DND-41 (cell line): ENCODE measurements around the gene NOXRED1.

Source experiments
- CTCF ChIP-seq: IDR thresholded peaks from 2 replicates; pipeline ENCODE4 v1.5.1; 2012; ENCODE audit warnings: borderline replicate concordance, low read length, moderate library complexity, mild to moderate bottlenecking; ENCODE audit not compliant: poor library complexity, severe bottlenecking; ENCODE audit errors: extremely low read depth
- EZH2 ChIP-seq: IDR thresholded peaks from 3 replicates; pipeline ENCODE4 v1.6.1; 2012; ENCODE audit warnings: borderline replicate concordance, low read depth, mild to moderate bottlenecking, moderate library complexity, low read length, inconsistent platforms; ENCODE audit not compliant: severe bottlenecking

GRCh38 chr14:77377502-77377844, 45.9 kb downstream of the NOXRED1 start:
- TF ChIP-seq CTCF, result no peak
- TF ChIP-seq EZH2, result no peak
